Measurements from ENCODE around the gene USP48.

USP48 gene

DNA sequence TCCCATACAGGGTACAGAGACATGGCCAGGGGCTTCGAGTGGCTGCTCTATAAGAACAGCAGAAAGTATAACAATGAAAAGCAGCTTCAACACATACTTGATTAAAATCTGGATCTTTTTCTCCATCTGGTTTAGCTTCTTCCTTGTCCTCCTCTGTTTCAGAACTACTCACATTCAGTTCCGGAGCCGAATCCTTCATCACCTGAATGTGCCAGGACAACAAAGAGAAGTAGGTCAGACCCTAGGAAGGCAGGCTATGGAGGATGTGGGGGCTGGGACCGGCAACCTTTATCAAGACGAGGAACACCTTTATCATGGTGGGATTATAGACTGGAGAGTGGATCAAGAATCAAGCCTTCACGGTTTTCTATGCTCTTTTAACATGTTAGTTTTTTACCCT, 81.5 kb downstream of the USP48 start:
- DNase-seq (ENCODE audit: low read depth), result no peak
- no peak overlapping the region for H3K4me3 ChIP-seq (ENCODE audit: low read depth, low read length)
- TF ChIP-seq, protein P1, sequence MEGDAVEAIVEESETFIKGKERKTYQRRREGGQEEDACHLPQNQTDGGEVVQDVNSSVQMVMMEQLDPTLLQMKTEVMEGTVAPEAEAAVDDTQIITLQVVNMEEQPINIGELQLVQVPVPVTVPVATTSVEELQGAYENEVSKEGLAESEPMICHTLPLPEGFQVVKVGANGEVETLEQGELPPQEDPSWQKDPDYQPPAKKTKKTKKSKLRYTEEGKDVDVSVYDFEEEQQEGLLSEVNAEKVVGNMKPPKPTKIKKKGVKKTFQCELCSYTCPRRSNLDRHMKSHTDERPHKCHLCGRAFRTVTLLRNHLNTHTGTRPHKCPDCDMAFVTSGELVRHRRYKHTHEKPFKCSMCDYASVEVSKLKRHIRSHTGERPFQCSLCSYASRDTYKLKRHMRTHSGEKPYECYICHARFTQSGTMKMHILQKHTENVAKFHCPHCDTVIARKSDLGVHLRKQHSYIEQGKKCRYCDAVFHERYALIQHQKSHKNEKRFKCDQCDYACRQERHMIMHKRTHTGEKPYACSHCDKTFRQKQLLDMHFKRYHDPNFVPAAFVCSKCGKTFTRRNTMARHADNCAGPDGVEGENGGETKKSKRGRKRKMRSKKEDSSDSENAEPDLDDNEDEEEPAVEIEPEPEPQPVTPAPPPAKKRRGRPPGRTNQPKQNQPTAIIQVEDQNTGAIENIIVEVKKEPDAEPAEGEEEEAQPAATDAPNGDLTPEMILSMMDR (conservative IDR thresholded peaks at IDR 0.05; ENCODE audit: low read depth, low read length), result no peak

DNA sequence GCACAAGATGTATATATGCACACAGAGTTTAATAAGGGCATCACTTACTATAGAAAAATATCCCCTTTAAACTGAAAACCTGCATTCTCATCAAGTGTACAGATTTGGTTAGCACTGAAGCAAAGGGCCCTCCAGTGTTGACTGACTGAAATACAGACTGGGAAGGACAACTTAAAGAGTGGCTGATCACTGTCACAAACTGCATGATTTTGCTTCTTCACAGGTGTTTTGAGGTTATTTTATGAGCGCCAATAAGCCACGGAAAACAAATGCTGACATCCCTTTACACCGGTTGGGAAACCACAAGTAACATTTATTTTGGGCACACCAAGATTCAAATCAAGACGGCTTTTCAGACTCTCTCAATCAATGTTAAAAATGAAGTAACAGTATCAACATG, 82.9 kb downstream of the USP48 start:
- no peak overlapping the region for H3K4me3 ChIP-seq (ENCODE audit: low read depth, low read length)
- TF ChIP-seq, protein P1 (conservative IDR thresholded peaks at IDR 0.05; ENCODE audit: low read depth, low read length), result no peak
- no peak for DNase-seq (ENCODE audit: low read depth)

- TF ChIP-seq, protein P1 (conservative IDR thresholded peaks at IDR 0.05; ENCODE audit: low read depth, low read length), result no peak
- no peak for DNase-seq (ENCODE audit: low read depth)
- H3K4me3 ChIP-seq (ENCODE audit: low read depth, low read length), result no peak overlapping the region
Observed at GRCh38 chr1:21696931-21697330, 86.0 kb downstream of the USP48 start.

DNA sequence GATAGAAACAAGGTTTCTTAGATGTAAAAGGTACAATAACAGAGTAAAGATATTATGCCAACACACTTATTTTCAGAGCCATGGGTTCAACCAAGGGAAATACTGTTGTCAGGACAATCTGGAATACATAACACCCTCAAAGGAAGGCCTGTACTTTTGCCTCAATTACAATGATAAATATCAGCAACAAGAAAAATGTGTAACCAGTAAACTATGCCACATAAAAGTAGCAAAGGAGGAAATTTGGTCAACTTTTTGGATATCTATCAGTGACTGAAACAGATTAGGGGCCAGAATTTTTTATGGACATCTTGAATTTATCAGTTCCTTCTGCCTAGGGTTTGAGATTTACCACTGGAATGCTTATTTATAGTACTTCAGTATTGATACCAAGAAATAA, 89.2 kb downstream of the USP48 start:
- no peak for DNase-seq (ENCODE audit: low read depth)
- H3K4me3 ChIP-seq (ENCODE audit: low read depth, low read length), result no peak overlapping the region
- TF ChIP-seq, protein P1 (conservative IDR thresholded peaks at IDR 0.05; ENCODE audit: low read depth, low read length), result no peak

GRCh38 chr1:21691739-21692138, 91.2 kb downstream of the USP48 start:
- TF ChIP-seq, protein P1 (conservative IDR thresholded peaks at IDR 0.05; ENCODE audit: low read depth, low read length), result no peak
- no peak for DNase-seq (ENCODE audit: low read depth)
- H3K4me3 ChIP-seq (ENCODE audit: low read depth, low read length), result no peak overlapping the region

GRCh38 chr1:21689661-21690372, 93.1 kb downstream of the USP48 start:
- H3K4me3 ChIP-seq (ENCODE audit: low read depth, low read length), result no peak overlapping the region
- no peak for DNase-seq (ENCODE audit: low read depth)
- TF ChIP-seq, protein P1 (conservative IDR thresholded peaks at IDR 0.05; ENCODE audit: low read depth, low read length), result no peak

DNA sequence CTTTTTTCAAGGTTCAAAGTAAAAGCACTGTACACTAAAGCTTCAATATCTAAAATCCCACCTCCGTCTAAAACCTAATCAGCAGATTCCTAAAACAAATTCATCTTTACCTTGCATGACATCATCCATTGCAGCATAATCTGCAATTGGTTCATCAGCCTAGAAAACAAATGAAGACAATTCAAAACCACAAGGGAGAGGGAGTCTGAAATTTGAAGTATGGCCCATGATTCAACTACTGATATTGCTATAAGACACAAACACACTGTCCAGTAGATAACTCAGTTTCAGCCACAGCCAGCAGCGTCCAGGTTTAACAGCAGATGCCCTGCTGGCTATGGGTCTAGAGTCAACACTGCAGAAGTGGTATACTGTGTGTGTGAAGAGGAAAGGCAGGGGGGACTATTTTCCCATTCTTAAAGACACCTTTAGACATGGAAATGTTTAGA, 95.8 kb downstream of the USP48 start:
- H3K4me3 ChIP-seq (ENCODE audit: low read depth, low read length), result no peak overlapping the region
- DNase-seq (ENCODE audit: low read depth), result no peak
- TF ChIP-seq, protein P1 (conservative IDR thresholded peaks at IDR 0.05; ENCODE audit: low read depth, low read length), result no peak

Data from choroid plexus epithelial cell (primary cell).